Smooth muscle cell (in vitro differentiated cells): Measurements from ENCODE around the gene LCP2. TPM values are rescaled to one million over a fixed set of nuclear protein-coding genes. Genes with fewer than 3 reads are reported as not detected.
A peak's percentile ranks its signal among the peaks of the same experiment; 100 is the strongest.

Source experiments
- DNase-seq: peaks from one replicate; lab custom pipeline; 2025; ENCODE audit not compliant: unreplicated experiment; lab: John Stamatoyannopoulos, UW
- H2AFZ ChIP-seq: fragments of 200-600 bp; sonication (generic); 2 replicates; pipeline ENCODE4 v1.6.0; 2016; ENCODE audit warnings: antibody characterized with exemption, low read depth, mild to moderate bottlenecking
- H3F3A ChIP-seq: fragments of 200-600 bp; sonication (generic); 2 replicates; pipeline ENCODE4 v1.6.0; 2017; ENCODE audit warnings: antibody characterized with exemption, low read depth
- H3K27ac ChIP-seq: fragments of 200-600 bp; sonication (generic); 2 replicates; pipeline ENCODE4 v1.5.1; 2016; ENCODE audit warnings: low read depth, mild to moderate bottlenecking
- H3K27me3 ChIP-seq: fragments of 200-600 bp; sonication (generic); 2 replicates; pipeline ENCODE4 v1.6.1; 2016; ENCODE audit warnings: low read depth, mild to moderate bottlenecking
- H3K36me3 ChIP-seq: fragments of 200-600 bp; sonication (generic); 2 replicates; pipeline ENCODE4 v1.5.1; 2016; ENCODE audit warnings: low read depth
- H3K4me1 ChIP-seq: fragments of 200-600 bp; sonication (generic); 2 replicates; pipeline ENCODE4 v1.5.1; 2016; ENCODE audit warnings: low read depth
- H3K4me2 ChIP-seq: fragments of 200-600 bp; sonication (generic); 2 replicates; pipeline ENCODE4 v1.6.0; 2016; ENCODE audit warnings: mild to moderate bottlenecking
- H3K4me3 ChIP-seq: fragments of 200-600 bp; sonication (generic); 2 replicates; pipeline ENCODE4 v1.5.1; 2016; ENCODE audit warnings: mild to moderate bottlenecking
- H3K79me2 ChIP-seq: fragments of 200-600 bp; sonication (generic); 2 replicates; pipeline ENCODE4 v1.6.0; 2016; ENCODE audit warnings: low read depth, mild to moderate bottlenecking
- H3K9ac ChIP-seq: fragments of 200-600 bp; sonication (generic); 2 replicates; pipeline ENCODE4 v1.6.0; 2016; ENCODE audit warnings: low read depth
- H3K9me3 ChIP-seq: fragments of 200-600 bp; sonication (generic); replicated peaks from 2 replicates; pipeline ENCODE4 v1.5.1; 2016; ENCODE audit warnings: low read depth
- H4K20me1 ChIP-seq: fragments of 200-600 bp; sonication (generic); 2 replicates; pipeline ENCODE4 v1.6.0; 2016; ENCODE audit warnings: low read depth
- WGBS: methylation state at CpG from one replicate; pipeline ENCODE4 v1.1.7; 2016; ENCODE audit warnings: low lambda C conversion rate; 5-methylcytosine and 5-hydroxymethylcytosine counted together
- polyA plus RNA-seq: library from polyadenylated mRNA; unstranded; fragments of >200 nt; fragmentation: Nextera tagmentation; extraction: Ambion mirVana; gene quantifications from 2 replicates; pipeline ENCODE4 v1.2.1, GENCODE V29; 2016
- total RNA-seq: library from RNA; depleted of rRNA; stranded (reverse); fragments of >200 nt; gene quantifications from 2 replicates; pipeline ENCODE4 v1.2.3, GENCODE V29; 2014
- TF ChIP-seq, protein P1 (sequence below): fragments of 200-600 bp; sonication (generic); IDR thresholded peaks from 2 replicates; pipeline ENCODE4 v1.5.1; 2017; ENCODE audit warnings: borderline replicate concordance, mild to moderate bottlenecking, antibody characterized with exemption; ENCODE audit not compliant: insufficient read depth, poor library complexity, severe bottlenecking

Gene LCP2
- total and polyA plus RNA-seq, 2 experiments from 2014 or later, result 0.45 to 2.7 TPM

DNA sequence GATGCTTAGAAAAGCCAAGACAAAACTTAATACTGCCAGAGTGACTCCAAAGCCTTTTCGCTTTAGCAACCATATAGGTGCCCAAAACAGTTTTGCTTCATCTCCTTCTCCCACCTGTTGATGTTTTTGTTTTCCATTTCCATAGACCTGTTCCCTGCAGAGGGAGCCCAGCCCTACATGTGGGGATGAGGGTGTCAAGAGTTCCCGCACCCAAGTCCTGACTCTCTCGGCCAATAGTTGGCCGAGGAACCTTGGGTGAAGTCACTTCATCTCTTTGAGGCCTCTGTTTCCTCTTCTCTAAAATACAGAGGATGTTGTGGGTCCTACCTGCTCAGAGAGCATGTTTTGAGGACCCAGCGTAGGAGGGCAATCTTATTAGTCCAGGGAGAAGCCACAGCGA lies 38.5 kb upstream of the LCP2 start:
- no peaks in the 10 kb centered on the region for H3K79me2 ChIP-seq

DNA sequence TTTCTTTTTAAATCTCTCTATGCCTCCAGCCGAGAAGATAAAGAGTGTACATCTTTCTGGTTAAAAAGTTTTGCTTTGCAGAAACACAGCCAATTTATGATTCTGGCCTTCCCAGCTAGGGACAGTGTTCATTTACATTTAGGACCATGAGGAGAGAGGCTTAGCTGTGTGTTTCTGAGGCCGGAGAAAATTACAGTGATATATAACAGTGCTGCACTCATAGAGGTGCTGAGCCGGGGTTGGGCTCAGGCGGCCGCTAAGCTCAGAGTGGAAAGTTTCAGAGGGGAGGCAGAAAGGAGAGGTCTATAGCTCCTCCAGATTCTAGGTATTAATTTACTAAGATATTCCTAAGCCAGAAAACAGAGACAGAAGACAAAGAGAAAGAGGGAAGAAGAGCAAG lies 37.0 kb upstream of the LCP2 start:
- Histone ChIP-seq H3K4me2 (peak overlapping the region; percentile 71), H4K20me1 (no peaks in the 10 kb centered on the region), H3K9ac (no peak overlapping the region), H3K4me3 (no peak overlapping the region), H3K9me3 (no peaks in the 10 kb centered on the region), H3K36me3 (no peaks in the 10 kb centered on the region), H3F3A (peaks cover 14% of the 10 kb centered on the region), H2AFZ (peak overlapping the region; percentile 92), H3K27ac (peak overlapping the region; percentile 67), H3K27me3 (no peaks in the 10 kb centered on the region), H3K79me2 (no peaks in the 10 kb centered on the region), H3K4me1 (peaks cover 39% of the 10 kb centered on the region)
- DNase-seq, result no peak
- TF ChIP-seq, protein P1, sequence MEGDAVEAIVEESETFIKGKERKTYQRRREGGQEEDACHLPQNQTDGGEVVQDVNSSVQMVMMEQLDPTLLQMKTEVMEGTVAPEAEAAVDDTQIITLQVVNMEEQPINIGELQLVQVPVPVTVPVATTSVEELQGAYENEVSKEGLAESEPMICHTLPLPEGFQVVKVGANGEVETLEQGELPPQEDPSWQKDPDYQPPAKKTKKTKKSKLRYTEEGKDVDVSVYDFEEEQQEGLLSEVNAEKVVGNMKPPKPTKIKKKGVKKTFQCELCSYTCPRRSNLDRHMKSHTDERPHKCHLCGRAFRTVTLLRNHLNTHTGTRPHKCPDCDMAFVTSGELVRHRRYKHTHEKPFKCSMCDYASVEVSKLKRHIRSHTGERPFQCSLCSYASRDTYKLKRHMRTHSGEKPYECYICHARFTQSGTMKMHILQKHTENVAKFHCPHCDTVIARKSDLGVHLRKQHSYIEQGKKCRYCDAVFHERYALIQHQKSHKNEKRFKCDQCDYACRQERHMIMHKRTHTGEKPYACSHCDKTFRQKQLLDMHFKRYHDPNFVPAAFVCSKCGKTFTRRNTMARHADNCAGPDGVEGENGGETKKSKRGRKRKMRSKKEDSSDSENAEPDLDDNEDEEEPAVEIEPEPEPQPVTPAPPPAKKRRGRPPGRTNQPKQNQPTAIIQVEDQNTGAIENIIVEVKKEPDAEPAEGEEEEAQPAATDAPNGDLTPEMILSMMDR, result no peak
- 18% methylated on average over 5 of the region's 5 CpGs for WGBS

More for the DNA sequence above, 38.5 kb upstream of the LCP2 start:
- H3K4me2 ChIP-seq, result no peak overlapping the region
- no peaks in the 10 kb centered on the region for H4K20me1 ChIP-seq
- TF ChIP-seq, protein P1, result no peak
- no peaks in the 10 kb centered on the region for H3K36me3 ChIP-seq
- H3K9ac ChIP-seq, result no peak overlapping the region
- H3K27me3 ChIP-seq, result no peaks in the 10 kb centered on the region
- H3F3A ChIP-seq, result peaks cover 14% of the 10 kb centered on the region
- H3K27ac ChIP-seq, result no peak overlapping the region
- peaks cover 39% of the 10 kb centered on the region for H3K4me1 ChIP-seq
- no peak for DNase-seq
- H3K4me3 ChIP-seq, result no peak overlapping the region
- WGBS, result 95% methylated on average over 6 of the region's 6 CpGs
- H2AFZ ChIP-seq, result no peak overlapping the region
- H3K9me3 ChIP-seq, result no peaks in the 10 kb centered on the region

DNA sequence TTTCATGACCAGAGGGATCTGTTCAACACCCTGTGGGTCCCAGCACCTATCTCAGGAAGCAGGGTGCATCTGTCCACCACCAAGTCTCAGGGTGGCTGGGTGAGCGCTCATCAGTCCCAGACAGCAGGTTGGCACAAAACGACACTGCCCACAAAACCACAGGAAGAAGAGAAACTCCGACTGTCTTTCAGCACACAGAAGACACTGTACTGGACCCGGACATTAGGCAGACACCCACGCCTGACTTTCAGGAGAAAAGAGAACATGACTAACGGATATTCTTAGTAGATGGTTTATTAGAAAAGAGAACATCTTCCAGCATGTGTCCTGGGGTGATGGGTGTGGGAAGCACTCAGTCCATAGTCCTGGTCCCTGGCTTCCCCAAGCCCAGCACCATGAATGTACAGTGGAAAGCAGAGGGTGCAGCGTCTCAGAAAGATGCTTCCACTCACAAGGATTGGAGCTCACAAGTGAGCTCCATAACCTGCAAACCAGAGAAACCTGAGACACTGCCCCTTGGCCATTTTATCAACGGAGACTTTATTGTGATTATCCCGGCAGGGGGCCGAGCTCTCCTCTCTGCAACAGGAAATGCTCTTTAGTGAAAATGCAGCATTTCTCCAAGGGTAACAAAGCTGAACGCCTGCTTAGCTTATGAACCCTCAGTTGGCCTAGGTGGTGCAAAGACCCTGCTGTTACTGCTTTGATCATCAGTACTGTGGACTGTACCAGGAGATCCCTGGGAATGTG lies 35.8 kb upstream of the LCP2 start:
- Histone ChIP-seq H3K9me3 (no peaks in the 10 kb centered on the region), H3K4me2 (peak overlapping the region; percentile 71), H3K4me3 (no peak overlapping the region), H3K27ac (peak overlapping the region; percentile 67), H3K27me3 (no peaks in the 10 kb centered on the region), H3K79me2 (no peaks in the 10 kb centered on the region), H3K9ac (no peak overlapping the region), H3K36me3 (no peaks in the 10 kb centered on the region), H2AFZ (peak overlapping the region; percentile 40), H3F3A (peaks cover 14% of the 10 kb centered on the region), H4K20me1 (no peaks in the 10 kb centered on the region), H3K4me1 (peaks cover 39% of the 10 kb centered on the region)
- no peak for DNase-seq
- TF ChIP-seq, protein P1, result no peak
- 32% methylated on average over 11 of the region's 11 CpGs for whole genome bisulfite sequencing

DNA sequence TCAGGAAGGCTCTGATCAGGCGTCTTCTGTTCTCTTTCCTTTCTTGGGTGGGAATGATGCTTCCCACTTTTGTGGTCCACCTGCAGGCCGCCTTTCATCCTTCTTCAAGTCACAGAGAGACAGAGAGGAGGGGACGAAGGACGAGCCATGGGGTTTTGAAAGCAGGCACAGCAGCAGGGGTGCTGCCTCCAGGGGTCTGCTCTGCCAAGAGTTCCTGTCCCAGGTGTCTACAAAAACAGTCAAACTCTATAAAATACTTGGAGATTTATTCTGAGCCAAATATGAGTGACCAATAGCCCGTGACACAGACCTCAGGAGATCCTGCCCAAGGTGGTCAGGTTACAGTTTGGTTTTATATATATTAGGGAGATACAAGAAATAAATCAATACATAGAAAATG lies 34.5 kb upstream of the LCP2 start:
- H3K9ac ChIP-seq, result no peak overlapping the region
- no peak for DNase-seq
- no peak overlapping the region for H3K4me3 ChIP-seq
- H4K20me1 ChIP-seq, result no peaks in the 10 kb centered on the region
- no peaks in the 10 kb centered on the region for H3K79me2 ChIP-seq
- TF ChIP-seq, protein P1, result no peak
- 87% methylated on average over 5 of the region's 5 CpGs for WGBS
- no peak overlapping the region for H2AFZ ChIP-seq
- peak overlapping the region; percentile 67 for H3K27ac ChIP-seq
- H3K4me1 ChIP-seq, result peaks cover 30% of the 10 kb centered on the region
- H3F3A ChIP-seq, result peaks cover 14% of the 10 kb centered on the region
- no peak overlapping the region for H3K4me2 ChIP-seq
- H3K27me3 ChIP-seq, result no peaks in the 10 kb centered on the region
- no peaks in the 10 kb centered on the region for H3K9me3 ChIP-seq
- H3K36me3 ChIP-seq, result no peaks in the 10 kb centered on the region
